ENCODE data around the gene SEC14L5. TPM values are rescaled to one million over a fixed set of nuclear protein-coding genes. Genes with fewer than 3 reads are reported as not detected.

The SEC14L5 gene
- total RNA-seq, 2 donors from 2014 or later = 0.26 TPM; not detected in 1

GRCh38 chr16:4915226-4915761 lies 42.8 kb upstream of the SEC14L5 start:
- no peak for TF ChIP-seq CTCF (IDR thresholded peaks at IDR 0.05)
- TF ChIP-seq POLR2A (IDR thresholded peaks at IDR 0.05) = no peak
- no peaks in the 10 kb centered on the region for H3K9me3 ChIP-seq
- H3K4me1 ChIP-seq = peaks cover 7% of the 10 kb centered on the region
- no peak overlapping the region for H3K27ac ChIP-seq
- no peak for DNase-seq
- H3K4me3 ChIP-seq = no peak overlapping the region
- ATAC-seq = no peak
- H3K36me3 ChIP-seq (replicated peaks in 1 of 2; ENCODE audit: insufficient read depth in 1 of 2, low read depth in 2 of 2) = no peaks in the 10 kb centered on the region
- no peaks in the 10 kb centered on the region for H3K27me3 ChIP-seq
- intact Hi-C loops (cut with DNase I) = no loop called here
- 75 to 76% methylated on average over 9 to 11 of the region's 11 CpGs for WGBS, 2 donors

- intact Hi-C loops (cut with DNase I) = no loop called here
- 50 to 57% methylated on average over 4 of the region's 4 CpGs for WGBS, 2 donors
- ATAC-seq = no peak
Measured at GRCh38 chr16:4917117-4917516, 41.0 kb upstream of the SEC14L5 start.

GRCh38 chr16:4918781-4919251 lies 39.3 kb upstream of the SEC14L5 start:
- TF ChIP-seq CTCF (IDR thresholded peaks at IDR 0.05) = no peak
- no peak for TF ChIP-seq POLR2A (IDR thresholded peaks at IDR 0.05)
- Histone ChIP-seq H3K4me1 (peaks cover 13% of the 10 kb centered on the region), H3K9me3 (no peaks in the 10 kb centered on the region), H3K27me3 (no peaks in the 10 kb centered on the region), H3K36me3 (replicated peaks in 1 of 2; ENCODE audit: insufficient read depth in 1 of 2, low read depth in 2 of 2) (no peaks in the 10 kb centered on the region), H3K27ac (peak overlapping the region in 2 of 4 donors; percentile 41 to 58), H3K4me3 (no peak overlapping the region)
- ATAC-seq (peak; percentile 79), DNase-seq (peak; percentile 16 to 65 (median 39))
- intact Hi-C loops (cut with DNase I) = no loop called here
- 40 to 52% methylated on average over 4 to 13 of the region's 13 CpGs for WGBS, 2 donors

More at GRCh38 chr16:4917117-4917516, 41.0 kb upstream of the SEC14L5 start:
- peaks cover 7% of the 10 kb centered on the region for H3K4me1 ChIP-seq
- H3K27ac ChIP-seq = no peak overlapping the region
- DNase-seq = no peak
- H3K4me3 ChIP-seq = no peak overlapping the region
- TF ChIP-seq CTCF (IDR thresholded peaks at IDR 0.05) = no peak
- no peak for TF ChIP-seq POLR2A (IDR thresholded peaks at IDR 0.05)
- H3K9me3 ChIP-seq = no peaks in the 10 kb centered on the region
- no peaks in the 10 kb centered on the region for H3K27me3 ChIP-seq
- no peaks in the 10 kb centered on the region for H3K36me3 ChIP-seq (replicated peaks in 1 of 2; ENCODE audit: insufficient read depth in 1 of 2, low read depth in 2 of 2)

GRCh38 chr16:4920826-4921225 lies 37.3 kb upstream of the SEC14L5 start:
- H3K27ac ChIP-seq = no peak overlapping the region
- ATAC-seq = no peak
- no peak for TF ChIP-seq CTCF (IDR thresholded peaks at IDR 0.05)
- no peak for TF ChIP-seq POLR2A (IDR thresholded peaks at IDR 0.05)

GRCh38 chr16:4922721-4923342 lies 35.3 kb upstream of the SEC14L5 start:
- no peaks in the 10 kb centered on the region for H3K9me3 ChIP-seq
- intact Hi-C loops (cut with DNase I) = no loop called here
- H3K4me3 ChIP-seq = no peak overlapping the region
- H3K27ac ChIP-seq = no peak overlapping the region
- 79 to 86% methylated on average over 15 to 18 of the region's 18 CpGs for WGBS, 2 donors
- ATAC-seq = no peak
- H3K36me3 ChIP-seq (replicated peaks in 1 of 2; ENCODE audit: insufficient read depth in 1 of 2, low read depth in 2 of 2) = no peaks in the 10 kb centered on the region
- peaks cover 36% of the 10 kb centered on the region for H3K4me1 ChIP-seq
- TF ChIP-seq POLR2A (IDR thresholded peaks at IDR 0.05) (no peak), CTCF (IDR thresholded peaks at IDR 0.05) (no peak)
- no peak for DNase-seq
- H3K27me3 ChIP-seq = no peaks in the 10 kb centered on the region

More at GRCh38 chr16:4920826-4921225, 37.3 kb upstream of the SEC14L5 start:
- intact Hi-C loops (cut with DNase I) = no loop called here
- Histone ChIP-seq H3K4me1 (peaks cover 33% of the 10 kb centered on the region), H3K4me3 (no peak overlapping the region), H3K27me3 (no peaks in the 10 kb centered on the region), H3K36me3 (replicated peaks in 1 of 2; ENCODE audit: insufficient read depth in 1 of 2, low read depth in 2 of 2) (no peaks in the 10 kb centered on the region), H3K9me3 (no peaks in the 10 kb centered on the region)
- no peak for DNase-seq
- 79 to 93% methylated on average over 5 of the region's 5 CpGs for WGBS, 2 donors
